HEK293T (cell line): Measurements from ENCODE around the gene PJA1.

Experiments used
- CTCF ChIA-PET: fragments of 350-600 bp; formaldehyde crosslinking; extraction: SDS; loops from one replicate; lab custom pipeline; 2021; ENCODE audit warnings: antibody characterized with exemption, inconsistent platforms; lab: Yijun Ruan, JAX
- POLR2A ChIA-PET: fragments of 350-600 bp; formaldehyde crosslinking; extraction: SDS; loops from one replicate; lab custom pipeline; 2020; ENCODE audit warnings: antibody characterized with exemption, inconsistent platforms; lab: Yijun Ruan, JAX
- DNase-seq: peaks from one replicate; pipeline ENCODE4 v3.0.0; 2012; ENCODE audit warnings: mixed read lengths; ENCODE audit errors: extremely low spot score
- ARNT ChIP-seq: fragments of 450-650 bp; IDR thresholded peaks from 2 replicates; pipeline ENCODE4 v1.6.1; 2017; ENCODE audit warnings: mild to moderate bottlenecking
- BHLHE40 ChIP-seq: fragments of 450-650 bp; IDR thresholded peaks from 2 replicates; pipeline ENCODE4 v1.6.1; 2016; ENCODE audit warnings: mild to moderate bottlenecking, moderate library complexity, borderline replicate concordance
- CTBP1 ChIP-seq: fragments of 450-650 bp; IDR thresholded peaks from 2 replicates; pipeline ENCODE4 v1.6.1; 2016; ENCODE audit warnings: borderline replicate concordance
- ELF4 ChIP-seq: fragments of 450-650 bp; IDR thresholded peaks from 2 replicates; pipeline ENCODE4 v1.6.1; 2017; ENCODE audit warnings: antibody characterized with exemption
- FOXA1 ChIP-seq: fragments of 450-650 bp; IDR thresholded peaks from 2 replicates; pipeline ENCODE4 v1.6.1; 2016; ENCODE audit warnings: mild to moderate bottlenecking
- FOXK2 ChIP-seq: fragments of 450-650 bp; IDR thresholded peaks from 2 replicates; pipeline ENCODE4 v1.6.1; 2016; ENCODE audit warnings: mild to moderate bottlenecking
- FOXM1 ChIP-seq: fragments of 450-650 bp; IDR thresholded peaks from 2 replicates; pipeline ENCODE4 v1.6.1; 2017; ENCODE audit warnings: mild to moderate bottlenecking, borderline replicate concordance
- HDGF ChIP-seq: fragments of 450-650 bp; IDR thresholded peaks from 2 replicates; pipeline ENCODE4 v1.6.1; 2017; ENCODE audit warnings: antibody characterized with exemption, borderline replicate concordance
- L3MBTL2 ChIP-seq: fragments of 450-650 bp; conservative IDR thresholded peaks from 2 replicates; pipeline ENCODE4 v1.6.1; 2016; ENCODE audit warnings: mild to moderate bottlenecking
- LEF1 ChIP-seq: fragments of 450-650 bp; IDR thresholded peaks from 2 replicates; pipeline ENCODE4 v1.6.1; 2017; ENCODE audit warnings: mild to moderate bottlenecking, borderline replicate concordance
- NFRKB ChIP-seq: fragments of 450-650 bp; IDR thresholded peaks from 2 replicates; pipeline ENCODE4 v1.6.1; 2016; ENCODE audit warnings: mild to moderate bottlenecking, moderate library complexity
- SP1 ChIP-seq: fragments of 450-650 bp; IDR thresholded peaks from 2 replicates; pipeline ENCODE4 v1.6.1; 2017
- SUZ12 ChIP-seq: fragments of 450-650 bp; IDR thresholded peaks from 2 replicates; pipeline ENCODE4 v1.6.1; 2016; ENCODE audit warnings: mild to moderate bottlenecking
- TARDBP ChIP-seq: fragments of 450-650 bp; IDR thresholded peaks from 2 replicates; pipeline ENCODE4 v1.6.1; 2016
- ZNF384 ChIP-seq: fragments of 450-650 bp; IDR thresholded peaks from 2 replicates; pipeline ENCODE4 v1.6.1; 2016
- TF ChIP-seq, protein P1 (sequence below): fragments of 450-650 bp; IDR thresholded peaks from 2 replicates; pipeline ENCODE4 v1.6.1; 2016

Gene PJA1

DNA sequence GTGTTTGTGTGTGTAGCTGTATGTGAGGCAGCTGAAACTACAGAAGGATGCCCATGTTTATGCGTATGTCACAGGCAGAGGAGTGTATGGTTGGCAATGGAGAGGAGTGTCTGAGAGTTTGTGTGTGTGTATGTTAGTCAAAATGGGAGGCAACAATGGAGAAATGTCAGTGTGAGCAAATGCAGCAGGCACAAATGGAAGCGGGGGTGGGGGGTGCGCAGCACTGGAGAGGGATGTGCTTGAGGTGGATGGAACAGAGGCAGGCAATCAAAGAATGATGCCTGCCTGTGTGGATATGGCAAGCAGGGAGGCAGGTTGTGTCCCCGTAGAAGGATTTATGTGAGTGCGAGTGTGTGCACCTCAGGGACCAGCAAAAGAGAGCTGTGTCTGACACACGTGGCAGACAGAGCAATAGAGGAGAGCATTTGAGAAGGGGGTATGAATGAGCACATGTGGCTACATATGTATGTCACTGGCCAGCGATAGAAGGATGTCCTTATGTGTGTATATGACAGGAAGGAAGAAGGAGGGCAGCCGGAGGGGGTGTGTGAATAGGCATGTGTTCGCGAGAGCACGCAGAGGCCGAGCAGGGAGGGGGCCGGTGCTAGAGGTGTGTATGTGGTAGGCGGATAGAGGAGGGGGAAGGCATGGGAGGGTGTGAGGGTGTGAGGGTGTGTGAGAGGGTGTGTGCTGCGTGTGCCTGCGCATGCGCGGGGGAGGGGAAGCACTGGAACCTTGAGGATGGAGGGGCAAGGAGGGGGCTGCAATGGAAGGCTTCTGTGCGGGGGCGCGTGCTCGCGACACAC lies 1.1 kb downstream of the PJA1 start:
- CTCF ChIA-PET: no interaction called here
- POLR2A ChIA-PET: interaction anchor here (1.2 kb wide), 1 partner anchor 83 kb away, joined by 3 read pairs; no protein-coding TSS in a partner anchor
- TF ChIP-seq FOXA1: no peak
- TF ChIP-seq, protein P1, sequence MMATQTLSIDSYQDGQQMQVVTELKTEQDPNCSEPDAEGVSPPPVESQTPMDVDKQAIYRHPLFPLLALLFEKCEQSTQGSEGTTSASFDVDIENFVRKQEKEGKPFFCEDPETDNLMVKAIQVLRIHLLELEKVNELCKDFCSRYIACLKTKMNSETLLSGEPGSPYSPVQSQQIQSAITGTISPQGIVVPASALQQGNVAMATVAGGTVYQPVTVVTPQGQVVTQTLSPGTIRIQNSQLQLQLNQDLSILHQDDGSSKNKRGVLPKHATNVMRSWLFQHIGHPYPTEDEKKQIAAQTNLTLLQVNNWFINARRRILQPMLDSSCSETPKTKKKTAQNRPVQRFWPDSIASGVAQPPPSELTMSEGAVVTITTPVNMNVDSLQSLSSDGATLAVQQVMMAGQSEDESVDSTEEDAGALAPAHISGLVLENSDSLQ: no peak
- no peak for TF ChIP-seq HDGF
- no peak for TF ChIP-seq CTBP1
- no peak for TF ChIP-seq TARDBP
- TF ChIP-seq FOXK2: no peak
- TF ChIP-seq NFRKB: no peak
- no peak for TF ChIP-seq LEF1
- TF ChIP-seq SUZ12: no peak
- no peak for TF ChIP-seq L3MBTL2
- TF ChIP-seq ZNF384: no peak
- no peak for TF ChIP-seq ARNT
- no peak for TF ChIP-seq ELF4
- TF ChIP-seq FOXM1: no peak
- peak; percentile 64 for DNase-seq

DNA sequence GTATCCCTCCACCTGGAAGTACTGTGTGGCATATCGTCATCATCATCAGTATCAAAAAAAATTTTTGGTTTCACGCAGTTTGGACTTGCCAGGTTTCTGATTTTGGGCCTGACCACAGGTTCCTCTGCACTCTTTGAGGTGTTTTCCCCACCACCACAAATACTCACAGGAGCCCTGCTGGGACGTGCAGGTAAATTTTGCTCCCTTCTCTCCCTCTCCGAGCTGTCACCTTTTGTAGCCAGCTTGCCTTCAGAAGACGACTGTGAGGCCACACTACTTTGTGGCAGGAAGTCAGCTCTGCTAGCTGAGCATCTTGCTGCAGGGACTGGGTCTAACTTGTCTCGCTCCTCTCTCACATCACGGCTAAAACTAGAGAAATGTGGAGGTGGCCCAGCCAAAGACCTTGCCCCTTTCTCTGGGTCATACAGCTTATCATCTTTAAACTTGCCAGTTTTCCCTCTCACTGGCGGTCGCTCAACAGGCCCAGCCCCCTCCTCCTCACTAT lies 2.8 kb downstream of the PJA1 start:
- DNase-seq: no peak
- POLR2A ChIA-PET: no interaction called here
- CTCF ChIA-PET: no interaction called here
- TF ChIP-seq FOXM1: no peak
- no peak for TF ChIP-seq HDGF
- TF ChIP-seq, protein P1: no peak
- TF ChIP-seq BHLHE40: no peak
- no peak for TF ChIP-seq CTBP1
- TF ChIP-seq SP1: no peak
- no peak for TF ChIP-seq ARNT
- TF ChIP-seq ZNF384: no peak
- TF ChIP-seq SUZ12: no peak
- TF ChIP-seq NFRKB: no peak
- TF ChIP-seq L3MBTL2: no peak
- TF ChIP-seq FOXK2: no peak
- TF ChIP-seq LEF1: no peak

DNA sequence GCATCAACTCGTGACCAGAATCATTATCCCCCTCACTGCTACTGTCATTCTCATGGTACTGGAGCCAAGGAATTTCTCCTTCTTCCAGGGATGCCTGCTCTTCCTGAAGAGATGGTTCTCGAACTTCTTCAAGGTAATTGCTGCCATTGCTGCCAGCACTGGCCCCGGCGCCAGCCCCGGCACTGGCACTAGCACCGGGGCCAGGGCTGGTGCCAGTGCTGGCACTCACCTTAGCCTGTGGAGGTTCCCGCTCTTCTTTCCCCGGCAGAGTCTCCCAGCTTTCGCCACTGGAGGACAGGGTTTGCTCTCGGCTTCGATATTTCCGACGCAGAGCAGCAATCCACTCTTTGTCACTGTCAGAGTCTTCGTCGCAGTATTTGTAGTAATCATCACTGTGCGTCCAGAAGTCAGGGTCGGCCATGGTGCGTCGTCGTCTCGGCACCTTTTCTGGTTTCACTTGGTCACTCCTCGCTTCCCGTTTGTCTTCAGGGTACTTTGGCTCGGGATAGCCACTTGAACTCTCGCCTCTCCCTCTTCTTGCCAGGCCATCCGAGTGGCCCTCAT lies 3.4 kb downstream of the PJA1 start:
- DNase-seq: no peak
- CTCF ChIA-PET: no interaction called here
- POLR2A ChIA-PET: no interaction called here
- no peak for TF ChIP-seq NFRKB
- TF ChIP-seq ARNT: no peak
- no peak for TF ChIP-seq SP1
- TF ChIP-seq FOXA1: no peak
- TF ChIP-seq HDGF: no peak
- TF ChIP-seq ZNF384: no peak
- TF ChIP-seq SUZ12: no peak
- TF ChIP-seq, protein P1: no peak
- TF ChIP-seq ELF4: no peak
- TF ChIP-seq FOXK2: no peak
- no peak for TF ChIP-seq L3MBTL2

DNA sequence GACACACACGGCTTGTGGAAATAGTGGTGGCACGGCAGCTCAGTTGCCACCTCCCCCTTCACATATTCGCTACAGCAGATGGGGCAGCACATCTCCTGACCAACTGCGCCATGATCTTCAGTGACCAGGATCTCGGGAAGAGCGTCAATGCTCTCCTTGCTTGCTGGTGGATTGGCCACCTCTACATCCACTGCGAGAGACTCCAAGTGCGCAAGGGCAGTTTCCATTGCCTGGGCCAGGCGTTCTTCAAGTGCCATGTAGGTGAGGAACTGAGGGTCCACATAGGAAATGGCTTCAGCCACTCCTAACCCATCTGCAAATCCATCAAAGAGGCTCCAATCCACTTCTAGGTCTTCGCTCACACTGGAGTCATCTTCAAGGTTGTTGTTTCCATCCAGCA lies 3.9 kb downstream of the PJA1 start:
- no peak for DNase-seq
- ChIA-PET POLR2A (no interaction called here), CTCF (no interaction called here)
- no peak for TF ChIP-seq NFRKB
- no peak for TF ChIP-seq FOXK2
- TF ChIP-seq HDGF: no peak
- no peak for TF ChIP-seq FOXA1
- TF ChIP-seq ELF4: no peak
- no peak for TF ChIP-seq ZNF384
- TF ChIP-seq, protein P1: no peak
- TF ChIP-seq BHLHE40: no peak
- TF ChIP-seq LEF1: no peak
- no peak for TF ChIP-seq SP1
- no peak for TF ChIP-seq FOXM1

DNA sequence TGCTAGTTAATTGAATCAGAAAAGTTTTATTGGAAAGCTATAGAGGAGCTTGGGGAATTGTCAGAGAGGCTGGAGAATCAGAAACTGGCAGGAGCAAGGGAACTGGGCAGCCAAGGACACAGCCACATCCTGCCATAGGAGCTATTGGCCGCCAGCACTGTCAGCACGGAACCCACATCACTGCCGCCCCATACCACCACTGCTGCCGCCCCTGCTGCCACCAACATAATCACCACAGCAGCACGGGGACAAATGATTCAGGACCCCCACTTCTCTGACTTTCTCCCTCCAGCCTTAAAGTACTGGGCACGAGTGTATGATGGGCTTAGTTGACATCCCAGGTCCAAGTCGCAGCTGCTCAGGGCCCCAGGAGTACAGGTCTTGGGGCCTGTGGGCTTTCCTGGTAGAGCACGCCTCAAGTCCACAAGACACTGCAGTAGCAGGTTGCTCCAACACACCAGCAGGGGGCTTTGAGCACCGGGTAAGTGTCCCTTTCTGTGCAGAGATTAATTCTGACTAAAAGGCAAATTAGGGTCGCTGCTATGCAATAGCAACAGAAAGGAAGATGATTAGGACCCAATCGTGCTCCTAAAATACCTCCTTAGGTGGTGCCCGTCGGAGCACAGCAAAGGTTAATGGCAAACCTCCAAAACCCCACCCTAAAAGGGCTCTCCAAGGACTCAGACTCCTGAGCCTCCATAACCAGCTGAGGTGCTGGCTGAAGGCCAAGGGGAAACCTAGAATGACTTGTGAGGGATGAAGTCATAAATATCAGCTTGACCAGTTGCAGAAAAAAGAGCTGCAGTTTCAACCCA lies 6.9 kb downstream of the PJA1 start:
- POLR2A ChIA-PET: interaction anchor here (0.9 to 1.2 kb wide), 3 partner anchors 13 to 75 kb away, joined by 3 to 4 read pairs (median 3); no protein-coding TSS in a partner anchor
- CTCF ChIA-PET: interaction anchor here (0.7 to 1.4 kb wide), 9 partner anchors 13 to 330 kb away, joined by 3 to 4 read pairs (median 3); no protein-coding TSS in a partner anchor
- no peak for TF ChIP-seq HDGF
- DNase-seq: peak; percentile 69
